Measurements from ENCODE around the gene TYMS. TPM values are rescaled to one million over a fixed set of nuclear protein-coding genes. Genes with fewer than 3 reads are reported as not detected.

The TYMS gene
- total and polyA plus RNA-seq, 12 donors, result 0.32 to 19.2 (median 3.8) TPM; not detected in 1

GRCh38 chr18:652131-652530 lies 5.3 kb upstream of the TYMS start:
- Histone ChIP-seq H3K27ac (no peak overlapping the region), H3K27me3 (peaks cover 10% of the 10 kb centered on the region)
- WGBS, 4 donors, result 75 to 85% (median 79%) methylated on average over 4 of the region's 4 CpGs

GRCh38 chr18:653512-653911 lies 3.9 kb upstream of the TYMS start:
- intact Hi-C loops (cut with DNase I), result no loop called here
- Histone ChIP-seq H3K36me3 (replicated peaks in 1 of 2) (no peaks in the 10 kb centered on the region), H3K27me3 (peaks cover 10% of the 10 kb centered on the region), H3K4me1 (replicated peaks in 1 of 2) (peaks cover 0 to 6% of the 10 kb centered on the region in 2 donors), H3K9me3 (replicated peaks in 1 of 3) (no peaks in the 10 kb centered on the region), H3K27ac (no peak overlapping the region), H3K4me3 (no peak overlapping the region)
- no peak for DNase-seq
- TF ChIP-seq POLR2A (IDR thresholded peaks at IDR 0.05) (no peak), CTCF (IDR thresholded peaks at IDR 0.05) (no peak)
- WGBS, 4 donors, result 93 to 100% (median 97%) methylated on average over 2 of the region's 2 CpGs

More at GRCh38 chr18:652131-652530, 5.3 kb upstream of the TYMS start:
- Histone ChIP-seq H3K36me3 (replicated peaks in 1 of 2) (no peaks in the 10 kb centered on the region), H3K9me3 (replicated peaks in 1 of 3) (no peaks in the 10 kb centered on the region), H3K4me3 (no peak overlapping the region), H3K4me1 (replicated peaks in 1 of 2) (peaks cover 0 to 2% of the 10 kb centered on the region in 2 donors)
- TF ChIP-seq CTCF (IDR thresholded peaks at IDR 0.05) (no peak), POLR2A (IDR thresholded peaks at IDR 0.05) (no peak)
- DNase-seq, result no peak
- intact Hi-C loops (cut with DNase I), result no loop called here

DNA sequence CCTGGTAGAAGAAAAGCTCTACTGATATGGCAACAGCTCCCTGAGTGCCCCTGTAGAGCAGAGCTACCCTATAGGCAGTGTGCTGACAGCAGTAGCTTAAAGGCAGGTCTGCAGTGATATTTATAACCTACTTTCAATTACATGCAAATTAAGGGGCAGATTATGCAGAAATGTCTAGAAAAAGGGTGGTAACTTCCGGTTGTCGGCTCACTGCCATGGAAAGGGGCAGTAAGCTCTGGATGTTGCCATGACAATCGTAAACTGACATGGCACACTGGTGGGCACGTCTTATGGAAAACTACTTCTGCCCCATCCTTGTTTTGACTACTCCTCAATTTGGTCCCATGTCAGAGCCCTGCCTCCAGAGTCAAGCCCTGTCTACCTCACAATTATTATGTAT lies 2.9 kb upstream of the TYMS start:
- Histone ChIP-seq H3K4me3 (no peak overlapping the region), H3K27ac (no peak overlapping the region), H3K9me3 (replicated peaks in 1 of 3) (no peaks in the 10 kb centered on the region), H3K27me3 (peaks cover 4% of the 10 kb centered on the region), H3K4me1 (replicated peaks in 1 of 2) (peaks cover 0 to 9% of the 10 kb centered on the region in 2 donors), H3K36me3 (replicated peaks in 1 of 2) (no peaks in the 10 kb centered on the region)
- TF ChIP-seq POLR2A (IDR thresholded peaks at IDR 0.05) (no peak), CTCF (IDR thresholded peaks at IDR 0.05) (no peak)
- no peak for DNase-seq
- WGBS, 4 donors, result 85 to 100% (median 97%) methylated on average over 4 of the region's 4 CpGs
- intact Hi-C loops (cut with DNase I), result no loop called here

DNA sequence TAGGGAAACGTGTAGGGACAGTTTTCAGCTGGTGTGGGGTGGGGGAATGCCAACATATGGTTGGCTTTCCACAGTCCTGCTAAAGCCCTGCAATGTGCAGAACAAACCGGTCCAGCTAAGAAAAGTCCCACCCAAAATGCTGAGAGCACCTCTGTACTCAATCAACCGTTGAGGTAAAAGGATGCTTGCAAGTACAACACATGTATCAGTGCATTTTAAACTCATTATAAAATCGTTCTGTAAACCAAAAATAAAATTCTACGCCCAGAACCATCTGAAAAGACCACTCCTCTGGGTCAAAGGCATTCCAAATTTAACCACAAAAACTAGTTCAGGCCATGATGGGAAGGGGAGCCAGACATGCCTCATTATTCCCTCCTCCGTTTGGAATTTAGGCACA lies 2.0 kb upstream of the TYMS start:
- peaks cover 4% of the 10 kb centered on the region for H3K27me3 ChIP-seq
- 89 to 94% (median 91%) methylated on average over 6 of the region's 6 CpGs for WGBS, 4 donors
- H3K4me3 ChIP-seq, result no peak overlapping the region
- H3K9me3 ChIP-seq (replicated peaks in 1 of 3), result no peaks in the 10 kb centered on the region
- peaks cover 0 to 9% of the 10 kb centered on the region in 2 donors for H3K4me1 ChIP-seq (replicated peaks in 1 of 2)
- H3K27ac ChIP-seq, result no peak overlapping the region
- no peak for DNase-seq
- intact Hi-C loops (cut with DNase I), result no loop called here
- H3K36me3 ChIP-seq (replicated peaks in 1 of 2), result no peaks in the 10 kb centered on the region
- TF ChIP-seq POLR2A (IDR thresholded peaks at IDR 0.05), result no peak
- no peak for TF ChIP-seq CTCF (IDR thresholded peaks at IDR 0.05)
